CD4-positive, alpha-beta T cell treated with Interleukin-4 for 1 hour (primary cell): ENCODE data around the gene WHRN.
A peak's percentile ranks its signal among the peaks of the same experiment; 100 is the strongest.

Experiments used
- DNase-seq, 2 donors: peaks; one replicate each; pipeline ENCODE4 v3.0.0-alpha.2; 2020 to 2022

WHRN gene

DNA sequence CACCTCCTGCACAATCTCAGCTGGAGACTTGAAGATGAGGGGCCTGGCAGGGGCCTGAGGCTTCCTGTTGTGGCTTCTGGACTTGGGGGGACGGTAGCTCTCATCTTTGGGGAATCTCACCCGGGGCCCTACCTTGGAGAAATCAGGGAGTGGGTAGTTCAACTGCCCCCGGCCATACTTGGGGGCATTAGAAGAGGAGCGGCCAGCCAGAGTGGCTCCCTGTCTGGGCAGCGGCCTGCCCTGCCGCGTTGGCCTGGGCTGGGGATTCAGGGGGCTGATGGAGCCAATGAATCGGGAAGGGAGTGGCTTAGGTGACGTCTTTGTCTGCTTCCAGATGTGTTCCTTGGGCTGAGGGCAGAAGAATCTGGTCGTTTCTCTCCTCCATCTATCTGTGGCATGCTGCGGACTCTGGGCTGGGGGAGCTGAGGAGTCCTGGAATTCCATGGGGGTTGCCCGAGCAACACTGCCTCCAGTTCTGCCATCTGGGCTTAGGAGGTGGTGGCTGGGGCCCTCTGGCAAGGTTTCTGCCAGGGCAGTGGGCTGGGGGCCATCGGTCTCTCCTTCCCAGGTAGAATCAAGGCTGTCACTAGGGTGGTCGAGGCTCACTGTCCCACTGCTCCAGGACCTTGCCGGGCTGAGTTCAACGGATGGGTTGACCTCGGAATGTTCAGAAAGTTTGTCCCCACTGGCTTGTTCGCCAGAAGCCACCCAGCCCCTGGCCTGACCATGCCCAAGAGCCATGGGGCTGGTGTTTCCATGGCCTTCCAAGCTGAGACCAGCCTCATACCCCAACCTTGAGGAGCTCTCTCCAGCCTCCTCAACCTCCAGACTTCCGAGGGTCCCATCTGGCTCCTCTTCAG lies 128.5 kb downstream of the WHRN start:
- DNase-seq, result no peak

DNA sequence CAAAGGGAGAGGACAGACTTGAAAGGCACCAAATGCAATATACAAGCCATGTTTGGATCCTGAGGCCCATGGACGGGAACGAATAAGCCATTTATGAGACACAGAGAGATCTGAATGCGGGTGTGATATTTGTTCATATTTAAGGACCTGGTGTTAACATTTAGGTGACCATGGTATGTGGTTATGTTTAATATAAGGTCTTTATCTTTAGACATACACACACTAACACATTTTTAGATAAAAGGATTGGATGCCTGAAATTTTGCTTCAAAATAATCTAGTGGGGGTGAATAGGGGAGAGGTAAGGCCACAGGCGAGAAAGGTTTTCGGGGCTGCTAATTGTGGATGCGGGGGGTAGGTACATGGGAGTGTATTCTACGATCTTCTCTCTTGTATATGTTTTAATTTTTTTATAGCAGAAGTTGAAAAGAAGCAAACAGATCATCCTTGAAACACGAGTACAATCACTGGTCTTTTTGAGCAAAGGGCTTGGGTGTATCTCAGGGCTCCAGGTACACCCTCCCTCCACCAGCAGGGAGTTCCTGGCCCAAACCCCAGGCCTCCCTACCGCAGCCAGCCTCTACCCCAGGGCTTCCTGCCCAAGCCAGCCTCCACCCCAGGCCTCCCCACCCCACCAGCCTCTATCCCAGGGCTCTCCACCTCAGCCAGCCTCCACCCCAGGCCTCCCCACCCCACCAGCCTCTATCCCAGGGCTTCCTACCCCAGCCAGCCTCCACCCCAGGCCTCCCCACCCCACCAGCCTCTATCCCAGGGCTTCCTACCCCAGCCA lies 129.7 kb downstream of the WHRN start:
- DNase-seq, result no peak

DNA sequence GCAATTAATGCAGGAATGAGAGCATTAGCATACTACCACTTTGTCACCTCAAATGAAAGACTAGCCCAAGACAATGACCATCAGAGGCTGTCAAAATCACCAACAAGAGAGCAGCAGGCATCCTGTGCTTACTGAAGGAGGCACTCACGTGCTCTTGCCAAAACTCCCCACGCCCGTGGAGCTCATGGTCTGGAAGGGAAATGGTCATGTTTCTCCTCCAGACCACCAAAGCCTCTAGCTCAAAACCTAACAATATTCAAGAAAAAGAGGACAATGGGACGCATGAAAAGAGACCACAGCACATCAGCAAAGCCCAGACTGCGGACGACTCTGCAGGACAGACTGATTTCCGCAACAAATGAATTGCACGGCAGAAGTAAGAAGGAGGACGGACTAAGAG lies 130.3 kb downstream of the WHRN start:
- DNase-seq, result no peak

DNA sequence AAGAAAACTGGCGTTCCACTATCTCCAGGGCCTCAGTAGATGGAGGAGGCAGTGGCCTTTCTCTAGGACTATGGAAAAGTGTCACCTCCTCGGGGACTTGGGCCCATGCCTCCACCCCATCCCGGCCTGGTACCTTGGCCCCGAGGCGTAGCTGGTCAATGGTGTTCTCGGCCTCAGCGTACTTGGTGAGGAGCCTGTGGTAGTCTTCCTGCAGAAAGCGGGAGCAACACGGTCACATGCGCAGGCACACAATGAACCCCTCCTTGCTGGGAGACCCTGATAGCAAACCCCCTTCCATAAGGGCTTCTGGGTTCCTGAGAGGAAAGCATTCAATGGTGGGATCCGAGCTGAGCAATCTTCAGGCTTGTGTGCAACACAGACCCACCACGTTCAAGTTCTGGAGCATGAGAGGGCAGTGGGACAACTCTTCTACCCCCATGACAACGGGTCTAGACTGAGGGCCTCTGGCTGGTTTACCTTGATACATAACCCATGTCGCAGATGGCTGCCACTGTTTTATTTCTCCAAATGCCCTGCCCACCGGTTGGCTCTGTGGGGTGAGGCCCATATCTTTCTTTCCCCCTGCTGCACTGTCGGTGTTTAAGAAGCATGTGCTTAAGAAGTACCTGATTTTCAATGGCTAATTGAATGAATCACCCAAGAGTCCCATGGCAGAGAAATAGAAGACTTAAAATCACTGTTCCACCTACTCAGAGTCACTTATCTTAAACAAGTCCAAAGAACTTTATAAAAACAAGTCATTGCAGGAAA lies 131.1 kb downstream of the WHRN start:
- no peak for DNase-seq

DNA sequence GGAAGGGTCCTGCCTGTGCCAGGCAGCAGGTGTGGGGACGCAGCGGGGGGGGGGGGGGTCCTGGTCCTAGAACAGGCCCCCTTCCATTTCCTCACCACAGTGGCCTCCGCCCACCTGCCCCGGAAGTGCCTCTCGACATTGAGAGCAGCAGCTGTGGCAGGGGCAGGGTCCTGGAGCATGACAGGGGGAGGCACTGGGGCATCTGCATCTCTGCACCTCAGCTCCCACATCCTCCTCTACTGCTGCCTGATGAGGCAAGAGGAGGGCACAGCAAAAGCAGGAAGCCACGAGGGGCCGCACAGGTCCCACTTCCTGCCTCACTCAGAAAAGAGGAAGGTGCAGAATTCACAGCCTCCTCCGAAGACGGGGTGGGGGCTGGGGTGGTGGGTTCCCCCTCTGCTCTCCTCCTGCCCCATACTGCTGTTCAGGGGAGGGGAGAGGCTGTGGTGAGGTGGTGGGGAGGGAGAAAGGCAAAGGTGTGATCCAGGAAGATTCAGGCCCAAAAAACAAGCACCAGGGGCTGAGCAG lies 132.3 kb downstream of the WHRN start:
- peak; percentile 90 to 93 for DNase-seq

DNA sequence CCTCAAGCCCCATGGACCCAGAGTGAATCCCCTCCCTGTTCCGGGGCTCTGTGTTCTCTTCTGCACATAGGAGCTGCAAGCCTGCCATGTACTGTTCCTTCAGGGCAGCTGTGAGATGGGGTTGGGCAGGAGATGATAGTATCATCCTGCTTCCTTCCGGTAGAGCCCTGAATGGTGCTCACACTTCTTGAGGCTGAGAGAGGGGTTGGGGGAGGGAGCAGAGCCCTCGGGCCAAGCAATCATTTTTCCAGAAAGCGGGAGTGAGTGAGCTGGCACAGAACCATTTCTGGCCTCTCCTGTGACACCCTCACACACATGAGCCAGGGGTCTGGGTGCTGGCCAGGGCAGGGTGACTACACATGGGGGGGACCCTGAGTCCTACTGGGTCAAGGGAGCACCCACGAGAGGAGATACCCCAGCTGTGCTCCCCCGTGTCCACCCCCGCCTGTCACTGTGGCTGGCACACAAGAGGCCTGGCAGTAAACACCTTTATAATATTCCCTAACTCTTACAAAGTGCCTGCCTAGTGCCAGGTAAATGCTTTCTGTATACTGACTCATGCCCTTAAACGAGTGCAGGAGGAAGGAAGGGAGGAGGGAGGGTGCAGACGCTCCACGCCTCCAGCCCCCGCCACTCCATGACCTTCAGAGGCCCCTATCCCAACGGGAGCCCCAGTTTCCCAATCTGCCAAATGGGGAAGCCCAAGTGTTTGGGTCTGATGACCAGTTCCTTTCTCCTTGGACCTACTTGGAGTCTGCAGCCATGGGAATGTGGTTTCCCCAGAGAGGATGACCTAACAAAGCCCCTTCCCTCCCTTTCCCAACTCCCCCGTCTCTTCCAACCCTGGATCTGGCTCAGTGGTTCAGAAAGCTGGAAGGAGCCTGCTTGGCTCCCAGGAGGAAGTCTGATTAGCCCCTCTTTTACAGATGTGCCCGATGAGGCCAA lies 133.0 kb downstream of the WHRN start:
- DNase-seq, result peak; percentile 54 to 71

DNA sequence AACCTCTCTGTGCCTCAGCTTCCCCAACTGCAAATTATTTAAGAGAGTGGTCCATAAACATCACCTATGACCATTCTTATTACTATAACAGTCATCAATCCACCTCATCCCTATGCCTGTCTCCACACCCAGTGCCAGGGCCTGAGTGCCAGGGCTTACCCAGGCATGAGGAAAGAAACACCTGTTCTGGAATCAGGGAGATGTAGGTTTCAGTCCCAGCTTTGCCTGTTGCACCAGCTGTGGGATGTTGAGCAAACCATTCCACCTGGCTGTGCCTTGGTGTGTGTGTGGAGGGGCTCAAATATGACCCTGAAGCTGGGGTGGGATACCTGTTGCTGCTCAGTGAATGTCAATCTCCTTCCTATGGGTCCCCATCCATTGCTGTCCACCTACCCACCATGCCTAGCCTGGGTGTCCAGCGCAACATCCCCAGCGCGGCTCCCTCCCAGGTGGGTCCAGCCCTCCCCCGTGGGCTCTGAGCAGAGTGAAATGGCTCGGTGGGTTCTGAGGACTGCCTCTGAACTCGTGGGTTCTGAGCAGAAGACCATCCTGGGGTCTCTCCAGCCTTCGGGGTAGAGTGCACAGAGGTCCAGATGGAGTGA lies 133.8 kb downstream of the WHRN start:
- no peak for DNase-seq

DNA sequence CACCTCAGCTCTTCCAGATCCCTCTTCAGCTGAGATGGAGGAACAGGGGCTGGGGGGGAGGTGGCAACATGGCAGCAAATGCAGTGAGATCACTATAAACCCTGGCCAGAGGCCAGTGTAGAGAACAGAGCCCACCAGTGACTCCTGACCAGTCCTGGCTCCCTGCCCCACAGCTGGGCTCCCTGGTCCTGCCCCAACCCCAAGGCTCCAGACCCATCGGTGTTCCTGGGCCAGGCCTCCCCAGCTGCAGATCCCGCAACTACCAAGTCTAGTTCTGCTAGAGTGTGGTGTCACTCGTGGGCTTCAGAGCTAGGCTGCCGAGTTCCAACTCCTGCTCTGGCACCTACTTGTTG lies 134.3 kb downstream of the WHRN start:
- DNase-seq, result no peak

DNA sequence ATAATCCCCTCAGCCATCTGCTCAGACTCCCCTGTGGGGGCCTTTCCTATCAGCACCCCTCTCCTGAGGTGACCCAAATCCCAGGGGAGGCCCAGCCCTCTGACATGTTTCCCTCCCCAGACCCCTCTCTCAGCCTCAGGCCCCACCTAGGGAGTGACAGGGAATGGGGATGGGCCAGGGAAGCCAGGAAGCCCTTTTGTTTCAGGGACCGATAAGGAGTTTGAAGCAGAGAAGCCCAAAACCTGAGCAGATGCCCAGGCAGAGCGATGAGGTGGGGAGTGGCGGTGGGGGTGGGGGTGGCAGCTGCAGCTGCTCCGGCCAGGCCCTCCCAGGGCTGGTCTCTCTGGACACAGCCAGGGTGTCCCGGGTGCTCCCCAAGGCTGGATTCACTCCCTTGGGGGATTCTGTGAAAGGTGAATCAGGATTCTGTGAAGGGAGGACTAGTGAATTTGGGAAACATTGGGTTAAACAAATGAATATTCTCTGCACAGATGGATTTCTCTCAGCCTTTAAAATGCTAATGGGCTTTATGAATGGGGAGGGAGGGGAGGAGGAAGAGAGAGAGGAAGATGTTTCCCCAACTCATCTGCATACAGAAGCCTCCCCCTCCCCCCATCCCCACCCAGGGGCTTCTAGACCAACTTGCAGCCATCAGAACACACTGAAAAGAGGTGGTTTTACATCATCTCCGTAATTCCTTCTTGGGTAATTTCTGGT lies 134.9 kb downstream of the WHRN start:
- no peak for DNase-seq

DNA sequence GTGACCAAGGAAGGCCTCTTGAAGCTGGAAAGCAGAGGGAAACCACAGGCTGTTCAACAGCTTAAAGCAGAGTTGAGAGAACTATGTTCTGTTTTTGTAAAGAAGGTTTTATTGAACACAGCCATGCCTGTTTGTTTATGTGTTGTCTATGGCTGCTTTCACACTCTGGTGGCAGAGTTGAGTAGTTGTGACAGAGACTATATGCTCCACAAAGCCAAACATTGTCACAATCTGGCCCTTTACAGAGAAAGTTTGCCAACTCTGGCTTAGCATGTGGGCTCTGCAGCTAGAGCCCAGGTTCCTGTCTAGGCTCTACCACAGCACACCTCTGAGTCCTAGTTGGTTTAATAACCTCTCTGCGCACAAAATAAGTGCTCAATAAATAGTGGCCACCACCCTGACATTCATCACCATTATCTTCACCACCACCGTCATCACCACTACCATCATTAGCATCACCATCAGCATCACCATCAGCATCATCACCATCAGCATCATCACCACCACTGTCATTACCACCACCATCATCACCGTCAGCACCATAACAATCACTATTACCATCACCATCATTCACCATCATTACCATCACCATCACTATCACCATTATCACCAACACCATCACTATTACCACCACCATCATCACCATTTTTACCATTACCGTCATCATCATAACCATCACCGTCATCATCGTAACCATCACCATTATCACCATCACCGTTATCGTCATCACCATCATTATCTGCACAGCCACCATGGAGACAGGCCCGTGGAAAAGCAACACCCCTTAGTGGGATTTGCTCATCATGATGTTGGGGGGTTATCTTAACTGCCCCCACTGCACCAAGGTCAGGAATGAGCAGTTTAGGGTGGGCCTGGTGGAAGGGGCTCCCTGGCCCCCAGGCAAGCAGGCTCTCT lies 135.8 kb downstream of the WHRN start:
- DNase-seq, result peak; percentile 47 to 58

DNA sequence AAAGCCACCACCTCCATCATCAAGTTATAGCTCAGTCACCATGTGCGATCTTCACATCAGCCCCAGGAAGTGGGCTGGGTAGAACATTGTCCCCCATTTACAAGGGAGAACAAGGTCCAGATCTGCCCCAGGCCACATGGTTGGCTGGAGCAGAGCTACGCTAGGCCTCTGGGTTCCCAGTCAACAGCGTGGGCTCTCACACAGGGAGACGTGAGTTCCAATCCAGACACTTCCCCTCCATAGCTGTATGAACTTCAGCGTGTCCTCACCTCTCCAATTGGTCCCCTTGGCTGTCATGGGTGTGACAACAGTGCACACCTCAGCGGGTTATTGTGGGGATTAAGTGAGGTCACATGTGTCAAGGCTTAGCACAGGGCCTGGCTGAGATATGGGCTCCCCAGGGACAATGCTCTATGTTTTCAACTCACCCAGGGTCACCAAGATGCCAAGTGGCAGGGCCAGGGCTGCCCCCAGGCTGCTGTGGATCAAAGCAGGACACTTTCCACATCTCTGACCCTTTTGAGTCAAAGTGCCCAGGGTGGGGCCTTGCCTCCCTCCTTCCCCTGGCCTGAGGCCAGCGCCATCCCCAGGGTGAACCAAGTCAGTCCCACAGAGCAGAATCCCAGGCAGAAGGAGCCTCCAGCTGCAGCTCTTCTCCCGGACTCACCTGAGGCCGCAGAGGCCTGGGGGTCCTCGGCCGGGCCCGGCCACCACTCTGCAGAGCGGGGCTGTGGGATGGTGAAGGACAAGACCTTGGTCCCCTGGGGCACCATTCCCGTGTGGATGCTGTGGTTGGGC lies 137.3 kb downstream of the WHRN start:
- no peak for DNase-seq

DNA sequence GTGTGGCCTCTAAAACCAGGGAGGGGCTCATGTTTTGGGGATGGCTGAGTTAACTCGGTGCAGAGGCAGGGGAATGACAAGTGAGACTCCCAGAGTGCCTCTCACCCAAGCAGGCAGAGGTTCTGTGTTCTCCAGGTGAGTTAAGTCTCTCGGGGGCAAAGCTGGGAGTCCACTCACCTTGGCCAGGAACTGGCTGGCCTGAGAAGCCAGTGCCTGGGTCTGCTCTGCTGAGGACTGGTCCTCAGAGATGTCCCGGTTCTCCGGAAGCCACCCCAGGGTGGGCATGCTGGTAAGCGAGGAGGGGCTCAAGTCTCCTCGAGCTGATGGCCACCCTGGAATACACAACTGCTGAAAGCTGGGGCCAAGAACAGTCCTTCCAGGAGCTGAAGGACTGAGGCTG lies 137.9 kb downstream of the WHRN start:
- no peak for DNase-seq

DNA sequence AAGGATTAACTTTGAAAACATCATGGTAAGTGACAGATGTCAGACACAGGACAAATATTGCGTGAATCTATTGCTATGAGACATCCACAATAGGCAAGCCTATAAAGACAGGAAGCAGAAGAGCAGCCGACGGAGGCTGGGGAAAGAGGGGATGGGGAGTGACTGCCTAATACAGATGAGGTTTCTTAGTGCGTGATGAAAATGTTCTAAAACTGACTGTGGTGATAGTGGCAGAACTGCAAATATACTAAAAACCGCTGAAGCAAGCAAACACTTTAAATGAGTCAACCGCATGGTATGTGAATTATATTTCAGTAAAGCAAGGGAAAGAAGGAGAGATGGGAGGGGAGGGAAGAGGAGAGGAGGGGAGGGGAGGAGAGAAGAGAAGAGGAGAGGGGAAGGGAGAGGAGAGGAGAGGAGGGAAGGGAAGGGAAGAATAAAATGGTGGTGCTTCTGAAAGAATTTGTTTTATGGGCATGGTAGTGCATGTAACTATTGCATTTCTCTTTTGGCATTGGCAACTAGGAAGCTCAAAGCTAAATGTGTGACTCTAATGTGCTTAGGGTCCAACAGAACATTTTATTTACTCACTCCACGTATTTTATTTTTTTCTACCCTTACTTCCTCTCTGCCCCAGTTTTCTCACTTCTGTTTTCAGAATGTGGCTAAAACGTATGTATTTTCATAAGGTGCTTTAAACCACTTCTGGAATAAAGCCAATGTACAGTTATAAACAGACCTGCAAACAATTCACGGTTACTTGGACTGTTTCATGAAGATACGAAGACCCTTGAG lies 138.7 kb downstream of the WHRN start:
- DNase-seq, result peak; percentile 48 to 73

DNA sequence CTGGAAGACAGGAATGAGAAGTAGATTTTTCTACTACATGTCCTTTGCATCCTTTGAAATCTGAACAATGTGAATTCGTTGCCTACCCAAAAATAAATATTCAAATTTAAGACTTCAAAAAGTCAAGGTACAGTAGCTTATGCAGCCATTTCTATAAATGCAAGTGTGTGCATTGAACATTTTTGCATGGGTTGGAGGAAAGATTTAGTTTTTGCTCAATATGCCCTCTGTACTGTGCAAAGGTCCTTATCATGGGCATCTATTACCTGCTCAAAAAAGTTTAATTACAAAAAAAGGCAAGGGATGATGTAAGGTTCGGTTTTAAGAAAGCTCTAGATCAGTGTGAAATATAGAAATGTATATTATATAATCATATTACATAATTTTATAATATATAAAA lies 140.1 kb downstream of the WHRN start:
- DNase-seq, result no peak

DNA sequence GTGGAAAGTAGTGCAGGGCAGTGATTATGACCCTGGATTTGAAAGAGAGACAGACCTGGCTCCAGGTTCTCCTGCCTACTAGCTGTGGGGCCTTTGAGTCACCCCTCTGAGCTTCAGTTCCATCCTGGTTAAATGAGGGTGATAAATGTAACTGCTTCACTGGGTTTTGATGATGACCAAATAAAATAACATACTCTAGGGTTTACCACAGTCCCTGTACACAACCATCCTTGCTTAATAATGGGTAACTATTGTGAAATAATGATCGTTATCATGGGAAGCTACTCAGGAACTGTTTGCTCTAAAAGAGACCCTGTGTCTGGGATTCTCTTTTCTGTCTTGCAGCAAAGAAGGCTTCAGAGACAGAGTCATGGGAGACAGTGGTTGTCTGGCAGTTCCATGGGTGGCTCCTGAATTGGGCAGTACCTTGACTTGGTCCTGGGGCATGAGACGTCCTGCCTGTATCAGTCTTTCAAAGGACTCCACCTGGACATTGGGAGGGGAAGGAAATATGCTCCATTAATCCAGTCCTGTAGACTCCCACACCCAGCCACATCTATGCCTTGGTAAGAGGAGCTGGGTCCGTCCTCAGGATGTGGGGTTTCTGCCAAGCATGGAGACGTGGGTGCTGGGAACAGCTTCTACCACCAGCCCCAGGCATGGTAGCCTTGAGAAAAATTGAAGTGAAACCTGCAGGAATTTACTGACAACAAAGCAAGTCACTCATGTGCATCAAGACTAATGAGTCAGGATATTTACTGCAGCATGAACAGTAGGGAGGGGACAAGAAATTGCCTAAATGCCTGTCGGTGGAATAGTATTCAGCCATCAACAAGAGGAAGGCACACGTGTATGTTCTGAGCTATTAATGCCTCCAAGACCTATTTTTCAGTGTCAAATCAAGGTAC lies 140.9 kb downstream of the WHRN start:
- DNase-seq, result no peak

DNA sequence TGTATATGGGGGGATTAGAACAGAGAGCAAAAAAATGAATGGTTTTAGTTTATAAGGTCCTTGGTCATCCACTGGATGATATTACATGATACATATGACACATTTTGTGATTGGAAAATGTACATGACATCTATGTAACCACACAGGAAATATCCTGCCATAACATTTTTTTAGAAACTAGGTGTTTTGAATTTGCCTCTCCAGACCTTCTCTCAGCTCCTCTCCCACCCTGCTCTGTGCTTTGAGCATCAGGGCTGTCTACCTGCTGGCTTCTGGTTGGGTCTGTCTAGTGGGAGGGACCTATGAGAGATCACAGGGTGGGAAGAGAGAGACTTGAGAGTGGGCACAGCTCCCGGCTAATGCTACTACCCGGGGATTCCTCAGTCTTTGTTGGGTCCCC lies 141.8 kb downstream of the WHRN start:
- no peak for DNase-seq

DNA sequence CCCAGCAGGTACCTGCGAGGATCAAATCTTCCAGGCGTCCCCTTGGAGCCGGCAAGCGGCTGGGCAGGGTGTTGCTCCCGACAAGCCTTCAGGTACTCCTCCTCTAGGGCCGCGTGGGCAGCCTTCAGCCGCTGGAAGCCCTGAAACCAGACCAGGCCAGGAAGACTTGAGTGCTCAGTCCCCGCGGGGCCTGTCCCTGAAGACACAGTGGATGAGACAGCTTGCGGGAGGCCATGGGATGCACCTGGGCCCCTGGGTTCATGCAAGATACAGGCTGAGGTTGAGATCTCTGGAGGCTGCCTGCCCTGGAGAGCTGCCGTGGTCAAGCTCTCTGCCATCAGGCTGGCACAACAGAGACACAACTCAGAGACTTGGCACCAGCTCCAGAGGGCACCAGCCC lies 142.9 kb downstream of the WHRN start:
- no peak for DNase-seq
